ENCODE measurements around the gene NCOA1.
"Not testable (repeated sequence)": the region's sequence is repeated elsewhere in the genome, so short reads cannot be mapped to it uniquely, and the experiment has no call there.

NCOA1 gene

GRCh38 chr2:24579053-24579803 lies 88.2 kb downstream of the NCOA1 start:
- no peak for DNase-seq (ENCODE audit: low read depth)

- no peak for DNase-seq (ENCODE audit: low read depth)
Measured at GRCh38 chr2:24580561-24580960, 89.5 kb downstream of the NCOA1 start.

- not testable (repeated sequence) for DNase-seq (ENCODE audit: low read depth)
Measured at GRCh38 chr2:24581971-24582370, 90.9 kb downstream of the NCOA1 start.

- DNase-seq (ENCODE audit: low read depth), result no peak
Measured at GRCh38 chr2:24586955-24587354, 95.9 kb downstream of the NCOA1 start.

GRCh38 chr2:24588294-24588693 lies 97.2 kb downstream of the NCOA1 start:
- no peak for DNase-seq (ENCODE audit: low read depth)

- DNase-seq (ENCODE audit: low read depth), result no peak
Measured at GRCh38 chr2:24592441-24593100, 101.5 kb downstream of the NCOA1 start.

- no peak for DNase-seq (ENCODE audit: low read depth)
Measured at GRCh38 chr2:24594283-24594682, 103.2 kb downstream of the NCOA1 start.

GRCh38 chr2:24597181-24597870 lies 106.3 kb downstream of the NCOA1 start:
- peak; percentile 5 for DNase-seq (ENCODE audit: low read depth)

- DNase-seq (ENCODE audit: low read depth), result not testable (repeated sequence)
Measured at GRCh38 chr2:24600140-24600539, 109.1 kb downstream of the NCOA1 start.

- no peak for DNase-seq (ENCODE audit: low read depth)
Measured at GRCh38 chr2:24611631-24612030, 120.6 kb downstream of the NCOA1 start.

- peak; percentile 86 for DNase-seq (ENCODE audit: low read depth)
Measured at GRCh38 chr2:24613154-24613814, 122.2 kb downstream of the NCOA1 start.

GRCh38 chr2:24616616-24617015 lies 125.6 kb downstream of the NCOA1 start:
- DNase-seq (ENCODE audit: low read depth), result peak; percentile 15

- no peak for DNase-seq (ENCODE audit: low read depth)
Measured at GRCh38 chr2:24617424-24617823, 126.4 kb downstream of the NCOA1 start.

- no peak for DNase-seq (ENCODE audit: low read depth)
Measured at GRCh38 chr2:24618144-24618543, 127.1 kb downstream of the NCOA1 start.

- DNase-seq (ENCODE audit: low read depth), result no peak
Measured at GRCh38 chr2:24618680-24619079, 127.6 kb downstream of the NCOA1 start.

- DNase-seq (ENCODE audit: low read depth), result peak; percentile 4
Measured at GRCh38 chr2:24620936-24621335, 129.9 kb downstream of the NCOA1 start.

- no peak for DNase-seq (ENCODE audit: low read depth)
Measured at GRCh38 chr2:24621779-24622538, 130.9 kb downstream of the NCOA1 start.

GRCh38 chr2:24623535-24623934 lies 132.5 kb downstream of the NCOA1 start:
- DNase-seq (ENCODE audit: low read depth), result no peak

- no peak for DNase-seq (ENCODE audit: low read depth)
Measured at GRCh38 chr2:24625728-24626127, 134.7 kb downstream of the NCOA1 start.

- no peak for DNase-seq (ENCODE audit: low read depth)
Measured at GRCh38 chr2:24626131-24626530, 135.1 kb downstream of the NCOA1 start.

- no peak for DNase-seq (ENCODE audit: low read depth)
Measured at GRCh38 chr2:24628746-24629145, 137.7 kb downstream of the NCOA1 start.

- no peak for DNase-seq (ENCODE audit: low read depth)
Measured at GRCh38 chr2:24632172-24632571, 141.1 kb downstream of the NCOA1 start.

All from iris pigment epithelial cell (primary cell).